HG03135 (cell line): ENCODE data around the gene GTF2IRD1.
"Not testable (repeated sequence)": the region's sequence is repeated elsewhere in the genome, so short reads cannot be mapped to it uniquely, and the experiment has no call there.

Experiments used
- ATAC-seq: cut with Tn5 transposase; IDR thresholded peaks from one replicate; pipeline ENCODE4 v1.9.1; 2021; ENCODE audit warnings: mild to moderate bottlenecking, moderate library complexity; ENCODE audit not compliant: unreplicated experiment

GTF2IRD1 gene

DNA sequence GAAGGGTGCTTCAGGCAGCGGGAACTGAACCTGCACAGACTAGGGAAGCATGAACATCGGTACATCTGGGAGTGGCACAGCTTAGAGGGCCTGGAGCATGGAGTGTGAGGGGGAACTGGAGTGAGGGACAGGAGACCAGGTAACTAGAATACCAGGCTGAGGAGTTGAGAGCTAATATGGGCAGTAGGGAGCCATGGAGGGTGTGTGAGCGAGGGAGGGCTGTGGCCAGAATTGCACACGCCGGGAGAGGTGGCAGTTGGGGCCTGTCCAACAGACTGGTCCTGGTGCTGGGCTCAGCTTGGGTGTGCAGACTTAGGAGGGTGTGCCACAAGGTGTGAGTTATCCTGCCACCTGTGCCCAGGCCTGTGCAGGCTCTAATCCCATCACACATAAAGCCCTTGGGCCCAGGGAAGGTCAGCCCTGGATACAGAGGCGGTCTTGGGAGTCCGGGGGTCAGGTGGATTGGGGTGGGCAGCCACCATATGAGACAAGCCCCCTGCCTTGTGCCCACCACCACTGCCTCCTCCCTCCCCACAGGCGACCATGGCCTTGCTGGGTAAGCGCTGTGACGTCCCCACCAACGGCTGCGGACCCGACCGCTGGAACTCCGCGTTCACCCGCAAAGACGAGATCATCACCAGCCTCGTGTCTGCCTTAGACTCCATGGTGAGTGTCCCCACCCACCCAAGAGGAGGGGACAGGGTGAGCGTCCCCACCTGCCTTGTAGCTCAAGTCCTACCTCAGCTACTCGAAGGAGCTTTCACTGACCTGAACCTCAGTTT, 54.0 kb downstream of the GTF2IRD1 start:
- no peak for ATAC-seq

GRCh38 chr7:74509453-74509852, 55.7 kb downstream of the GTF2IRD1 start:
- not testable (repeated sequence) for ATAC-seq

DNA sequence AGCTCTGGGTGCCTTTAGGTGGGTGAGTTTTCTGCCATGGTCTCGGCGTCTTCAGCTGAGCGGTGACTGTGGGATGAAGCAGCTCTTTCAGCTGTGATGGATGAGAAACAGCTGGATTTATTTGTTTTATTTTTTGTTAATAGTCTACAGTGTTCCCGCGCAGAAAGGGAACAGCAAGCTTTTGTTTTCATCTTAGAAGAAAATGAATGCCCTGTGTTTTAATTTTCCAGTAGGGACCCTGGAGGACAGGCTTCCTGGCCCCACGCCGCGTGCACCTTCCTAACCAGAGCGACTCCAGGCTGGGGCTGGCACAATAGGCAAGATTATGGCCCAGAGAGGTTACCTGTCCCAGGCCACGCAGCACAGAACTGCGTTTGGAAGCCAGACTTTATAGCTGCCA, 57.6 kb downstream of the GTF2IRD1 start:
- no peak for ATAC-seq

DNA sequence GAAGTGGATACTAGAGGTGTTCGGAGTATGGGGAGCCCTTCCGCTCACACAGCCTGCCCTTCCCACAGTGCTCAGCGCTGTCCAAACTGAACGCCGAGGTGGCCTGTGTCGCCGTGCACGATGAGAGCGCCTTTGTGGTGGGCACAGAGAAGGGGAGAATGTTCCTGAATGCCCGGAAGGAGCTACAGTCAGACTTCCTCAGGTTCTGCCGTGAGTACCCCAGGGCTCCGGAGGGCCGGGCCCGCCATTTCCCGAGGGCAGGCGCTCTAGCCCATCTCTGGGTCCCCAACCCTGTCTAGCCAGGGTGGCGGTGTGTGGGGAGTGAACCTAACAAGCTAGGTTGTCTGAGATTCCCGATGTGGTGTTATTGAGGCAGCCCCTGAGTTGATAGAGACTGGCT, 59.1 kb downstream of the GTF2IRD1 start:
- ATAC-seq = no peak

- no peak for ATAC-seq
Observed at GRCh38 chr7:74514131-74514591, 60.5 kb downstream of the GTF2IRD1 start.

GRCh38 chr7:74515276-74515675, 61.6 kb downstream of the GTF2IRD1 start:
- ATAC-seq = no peak

DNA sequence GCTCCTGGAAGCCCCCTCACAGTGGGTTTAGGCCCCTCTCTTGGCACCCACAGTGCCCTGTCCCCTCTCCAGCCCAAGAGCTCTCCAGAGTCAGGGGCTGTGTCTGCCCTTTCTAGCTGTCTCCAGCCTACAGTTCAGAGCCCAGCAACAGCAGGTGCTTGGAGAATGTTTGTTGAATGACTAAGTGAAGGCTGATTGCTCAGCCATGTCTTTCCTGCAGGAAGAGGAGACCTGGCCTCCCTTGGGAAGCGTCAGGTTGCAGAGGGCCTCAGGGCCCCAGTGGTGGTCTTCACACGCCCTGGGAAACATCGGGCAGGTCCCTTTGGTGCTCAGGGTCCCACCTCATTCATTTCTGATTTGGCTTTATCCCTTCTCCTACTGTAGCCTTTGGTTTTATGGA, 62.5 kb downstream of the GTF2IRD1 start:
- ATAC-seq = no peak

DNA sequence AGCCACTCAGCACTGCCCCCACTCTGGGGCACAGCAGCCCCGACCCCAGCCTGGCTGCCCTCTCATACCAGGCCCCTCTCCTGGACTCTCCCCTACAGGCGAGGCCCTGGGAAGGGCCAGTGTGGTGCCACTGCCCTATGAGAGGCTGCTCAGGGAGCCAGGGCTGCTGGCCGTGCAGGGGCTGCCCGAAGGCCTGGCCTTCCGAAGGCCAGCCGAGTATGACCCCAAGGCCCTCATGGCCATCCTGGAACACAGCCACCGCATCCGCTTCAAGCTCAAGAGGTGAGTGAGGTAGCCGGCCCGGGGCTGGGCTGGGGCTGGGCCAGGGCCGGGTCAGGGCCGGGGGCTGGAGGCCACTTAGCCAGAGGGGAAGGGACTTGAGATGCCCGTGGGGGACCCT, 64.3 kb downstream of the GTF2IRD1 start:
- no peak for ATAC-seq

GRCh38 chr7:74518654-74519053, 64.9 kb downstream of the GTF2IRD1 start:
- ATAC-seq = no peak

GRCh38 chr7:74519395-74519794, 65.7 kb downstream of the GTF2IRD1 start:
- ATAC-seq = no peak

DNA sequence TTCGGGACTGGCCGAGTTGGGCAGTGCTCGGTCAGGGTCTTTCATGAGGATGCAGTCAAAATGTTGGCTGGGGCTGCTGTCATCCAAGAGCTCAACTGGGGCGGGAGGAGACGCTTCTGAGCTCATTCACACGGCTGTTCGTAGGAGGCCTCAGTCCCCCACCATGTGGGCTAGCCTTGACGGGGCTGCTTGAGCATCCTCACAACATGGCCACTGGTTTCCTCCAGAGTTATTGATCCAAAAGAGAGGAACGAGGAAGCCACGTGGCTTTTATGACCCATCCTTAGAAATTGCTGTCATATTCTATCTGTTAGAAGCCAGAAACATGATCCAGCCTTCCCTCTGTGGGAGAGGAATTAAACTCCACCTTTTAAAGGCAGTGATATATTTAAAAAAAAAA, 68.1 kb downstream of the GTF2IRD1 start:
- ATAC-seq = no peak

DNA sequence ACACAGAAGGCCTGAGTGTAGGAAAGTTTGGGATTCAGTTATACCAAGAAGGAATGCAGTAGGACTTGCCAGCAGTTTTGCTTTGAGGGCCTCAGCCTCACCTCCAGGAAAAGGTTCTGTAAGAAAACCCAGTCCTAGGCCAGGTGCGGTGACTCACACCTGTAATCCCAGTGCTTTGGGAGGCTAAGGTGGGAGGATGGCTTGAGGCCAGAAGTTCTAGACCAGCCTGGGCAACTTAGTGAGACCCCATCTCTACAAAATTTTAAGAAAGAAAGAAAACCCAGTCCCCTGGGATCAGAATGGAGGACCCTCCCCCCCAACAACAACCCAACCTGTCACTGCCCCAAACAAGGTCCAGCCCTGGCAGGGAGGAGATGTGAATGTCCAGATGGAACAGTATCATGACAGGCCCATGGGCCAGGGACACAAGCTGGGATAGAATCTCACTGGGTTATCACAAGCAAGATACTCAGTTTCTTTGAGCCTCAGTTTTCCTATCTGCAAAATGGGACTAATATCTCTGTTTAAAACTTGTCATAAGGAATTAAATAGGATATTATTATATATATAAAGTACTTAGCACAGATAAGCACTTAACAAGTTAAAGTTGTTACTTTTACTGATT, 68.7 kb downstream of the GTF2IRD1 start:
- ATAC-seq = no peak

DNA sequence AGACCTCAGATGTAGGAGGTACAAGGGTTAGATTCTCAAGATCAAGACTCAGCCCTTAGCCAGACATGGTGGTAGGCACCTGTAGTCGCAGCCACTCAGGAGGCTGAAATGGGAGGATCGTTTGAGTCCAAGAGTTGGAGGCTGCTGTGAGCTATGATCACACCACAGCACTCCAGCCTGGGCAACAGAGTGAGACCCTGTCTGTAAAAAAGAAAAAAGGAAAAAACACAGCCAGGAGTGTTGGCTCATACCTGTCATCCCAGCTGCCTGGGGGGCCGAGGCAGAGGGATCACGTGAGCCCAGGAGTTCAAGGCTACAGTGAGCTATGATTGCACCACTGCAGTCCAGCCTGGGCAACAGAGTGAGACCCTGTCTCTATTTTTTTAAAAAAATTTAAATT, 69.3 kb downstream of the GTF2IRD1 start:
- ATAC-seq = no peak

DNA sequence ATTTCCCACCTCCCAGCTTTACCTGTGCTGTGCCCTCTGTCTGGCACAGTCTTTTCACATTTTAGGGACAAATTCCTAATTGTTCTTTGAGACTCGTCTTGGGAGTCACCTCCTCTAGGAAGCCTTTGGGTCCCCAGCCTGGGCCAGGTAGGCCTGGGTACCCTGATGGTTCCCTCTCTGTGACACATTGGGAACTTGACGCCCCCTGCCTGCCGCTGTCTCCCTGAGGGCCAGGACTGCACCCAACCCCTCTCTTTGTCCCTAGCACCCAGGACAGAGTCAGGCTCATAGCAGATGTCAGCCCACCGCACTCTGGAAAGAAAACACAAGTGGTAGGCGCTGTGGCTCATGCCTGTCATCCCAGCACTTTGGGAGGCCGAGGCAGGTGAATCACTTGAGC, 71.4 kb downstream of the GTF2IRD1 start:
- no peak for ATAC-seq

- no peak for ATAC-seq
Observed at GRCh38 chr7:74525881-74526280, 72.2 kb downstream of the GTF2IRD1 start.

GRCh38 chr7:74526780-74527179, 73.1 kb downstream of the GTF2IRD1 start:
- no peak for ATAC-seq

DNA sequence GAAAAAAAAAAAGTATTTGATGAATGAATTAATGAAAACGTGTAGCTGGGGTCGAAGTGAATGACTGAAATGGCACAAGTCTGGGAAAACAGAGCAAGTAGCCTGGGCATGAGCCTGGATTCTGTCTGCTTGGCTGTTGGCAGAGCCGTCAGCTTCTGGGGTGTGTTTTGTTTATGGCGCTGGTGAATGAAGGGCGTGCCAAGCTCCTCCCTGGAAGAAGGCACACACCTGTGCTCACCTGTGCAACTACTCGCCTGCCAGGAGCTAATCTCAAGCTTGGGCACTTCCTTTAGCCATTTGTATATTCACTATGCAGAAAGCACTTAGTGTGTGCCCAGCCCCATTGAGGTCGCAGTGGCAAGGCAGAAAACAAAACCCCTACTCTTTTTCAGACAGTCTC, 74.1 kb downstream of the GTF2IRD1 start:
- no peak for ATAC-seq

- ATAC-seq = not testable (repeated sequence)
Observed at GRCh38 chr7:74528773-74529172, 75.1 kb downstream of the GTF2IRD1 start.

DNA sequence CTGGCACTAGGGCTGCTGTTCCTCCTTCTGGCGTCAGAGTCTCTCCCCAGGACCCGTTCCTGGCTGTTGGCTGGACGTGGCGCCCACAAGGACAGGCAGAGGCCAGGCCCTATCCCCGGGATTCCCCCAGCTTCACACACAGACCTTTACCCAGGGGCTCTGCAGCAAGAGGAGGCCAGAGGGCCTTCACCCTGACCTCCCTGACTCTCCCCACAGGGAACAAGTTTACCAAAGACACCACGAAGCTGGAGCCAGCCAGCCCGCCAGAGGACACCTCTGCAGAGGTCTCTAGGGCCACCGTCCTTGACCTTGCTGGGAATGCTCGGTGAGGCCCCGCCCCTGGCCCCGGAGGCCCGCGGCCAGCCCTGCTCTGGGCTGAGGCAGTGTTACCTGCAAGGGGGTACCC, 82.2 kb downstream of the GTF2IRD1 start:
- no peak for ATAC-seq

DNA sequence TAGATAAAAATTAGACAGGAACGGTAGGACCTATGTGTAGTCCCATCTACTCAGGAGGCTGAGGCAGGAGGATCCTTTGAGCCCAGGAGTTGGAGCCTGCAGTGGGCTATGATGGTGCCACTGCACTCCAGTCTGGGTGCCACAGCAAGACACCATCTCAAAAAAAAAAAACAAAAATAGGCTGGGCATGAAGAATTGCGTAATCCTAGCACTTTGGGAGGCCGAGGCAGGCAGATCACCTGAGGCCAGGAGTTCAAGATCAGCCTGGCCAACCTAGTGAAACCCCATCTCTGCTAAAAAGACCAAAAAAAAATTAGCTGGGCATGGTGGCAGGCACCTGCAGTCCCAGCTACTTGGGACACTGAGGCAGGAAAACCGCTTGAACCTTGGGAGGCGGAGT, 88.2 kb downstream of the GTF2IRD1 start:
- ATAC-seq = not testable (repeated sequence)

DNA sequence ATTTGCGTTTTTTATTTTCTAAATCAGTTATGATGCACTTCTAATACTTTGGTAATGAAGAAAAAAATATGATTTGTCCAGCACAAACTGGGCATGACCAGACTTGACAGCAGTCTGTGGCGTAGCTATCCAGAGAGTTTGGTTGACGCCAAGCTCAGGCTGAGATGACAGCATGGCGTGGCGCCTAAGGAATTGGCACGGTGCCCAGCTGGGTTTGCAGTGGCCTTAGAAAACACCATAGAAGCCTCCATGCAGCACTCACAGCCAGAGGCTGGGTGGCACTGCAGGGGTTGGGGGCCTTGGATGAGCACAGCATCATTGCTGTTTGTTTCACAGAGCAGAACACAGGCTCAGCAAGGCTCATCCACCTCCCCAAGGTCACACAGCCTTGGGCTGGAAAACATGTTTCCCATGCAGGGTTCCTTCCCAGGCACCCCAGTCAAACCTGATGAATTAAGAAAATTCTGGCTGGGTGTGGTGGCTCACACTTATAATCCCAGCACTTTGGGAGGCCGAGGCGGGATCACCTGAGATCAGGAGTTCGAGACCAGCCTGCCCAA, 88.9 kb downstream of the GTF2IRD1 start:
- ATAC-seq = no peak
